Heart left ventricle (tissue), 13 donors: ENCODE results near the gene RALGAPA1.

Experiments used
- CTCF ChIP-seq, 12 donors: fragments of 200-600 bp; sonication (generic) in 4 of 12; IDR thresholded peaks; one replicate each; pipeline versions ENCODE4 v1.5.0 to v1.8.0; 2018 to 2022; ENCODE audit warnings: antibody characterized with exemption in 12 of 12, mild to moderate bottlenecking in 5 of 12
- POLR2A ChIP-seq, 2 donors: fragments of 450-650 bp; IDR thresholded peaks; one replicate each; pipeline ENCODE4 v1.6.1; 2017; ENCODE audit warnings: antibody characterized with exemption in 2 of 2, mild to moderate bottlenecking in 2 of 2, moderate library complexity in 2 of 2
- donor health status: ischemic (EF 13 %, LVEDD 7.1; RV severe dilation, severe dysfunction).
- donor health status: DM: no; HTN: yes; CAD: no.
- donor health status: DM: no; HTN: no; CAD: no.
- donor health status: ischemic (EF 25% LVEDD 6.9; RV normal size, moderate dysfunction).
- donor health status: ischemic (EF 25% LVEDD 5.7; RV mildly dilated, moderate dysfunction).
- donor health status: ischemic (EF 35%, LVEDD 5.7; RV mildly dilated, moderate dysfunction).
- donor health status: nonischemic (EF 11% LVEDD 7.7; RV severe dilation, severe dysfunction).
- donor health status: DM: yes; HTN: yes; CAD: no.
- donor health status: PGD.
- donor health status: ischemic (EF 29% LVEDD 5.4; RV normal size, mild dysfunction).
- donor health status: nonischemic (EF 23%, LVEDD 6.1; RV moderate dilation, normal function).

DNA sequence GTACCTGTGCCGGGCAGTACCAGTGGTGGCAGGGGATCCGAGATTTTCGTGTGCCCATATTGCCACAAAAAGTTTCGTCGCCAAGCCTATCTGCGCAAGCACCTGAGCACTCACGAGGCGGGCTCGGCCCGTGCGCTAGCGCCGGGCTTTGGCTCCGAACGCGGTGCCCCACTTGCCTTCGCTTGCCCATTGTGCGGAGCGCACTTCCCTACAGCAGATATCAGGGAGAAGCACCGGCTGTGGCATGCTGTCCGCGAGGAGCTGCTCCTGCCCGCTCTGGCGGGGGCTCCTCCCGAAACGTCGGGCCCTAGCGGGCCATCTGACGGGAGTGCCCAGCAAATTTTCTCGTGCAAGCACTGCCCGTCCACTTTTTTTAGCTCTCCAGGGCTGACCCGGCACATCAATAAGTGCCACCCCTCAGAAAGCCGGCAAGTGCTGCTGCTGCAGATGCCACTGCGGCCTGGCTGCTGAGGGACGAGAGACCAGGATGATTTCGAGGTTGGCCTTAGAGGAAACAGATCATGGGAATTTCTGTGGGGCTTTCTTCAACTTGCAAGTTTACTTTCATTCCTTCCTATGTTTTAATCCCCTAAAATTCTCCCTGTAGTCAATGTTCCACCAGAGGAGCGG, 273.5 kb downstream of the RALGAPA1 start:
- TF ChIP-seq CTCF (IDR thresholded peaks at IDR 0.05) (no peak), POLR2A (IDR thresholded peaks at IDR 0.05) (no peak)
